Suprapubic skin (tissue), 4 donors: ENCODE results near the gene TAS2R19. TPM values are rescaled to one million over a fixed set of nuclear protein-coding genes. Genes with fewer than 3 reads are reported as not detected.
"Not testable (repeated sequence)": the region's sequence is repeated elsewhere in the genome, so short reads cannot be mapped to it uniquely, and the experiment has no call there.

Experiments used
- DNase-seq, 2 donors: peaks; one replicate each; pipeline ENCODE4 v3.0.0-alpha.2; 2019; ENCODE audit warnings: low spot score in 2 of 2
- H3K27ac ChIP-seq: fragments of 200-600 bp; sonication (generic); one replicate; pipeline ENCODE4 v1.5.1; 2019
- H3K27me3 ChIP-seq: fragments of 200-600 bp; sonication (generic); one replicate; pipeline ENCODE4 v1.5.1; 2019
- H3K36me3 ChIP-seq: fragments of 200-600 bp; sonication (generic); one replicate; pipeline ENCODE4 v1.5.1; 2019
- H3K4me1 ChIP-seq: fragments of 200-600 bp; sonication (generic); one replicate; pipeline ENCODE4 v1.5.1; 2019
- H3K4me3 ChIP-seq: fragments of 200-600 bp; sonication (generic); one replicate; pipeline ENCODE4 v1.5.1; 2019; ENCODE audit warnings: mild to moderate bottlenecking
- H3K9me3 ChIP-seq: fragments of 200-600 bp; sonication (generic); one replicate; pipeline ENCODE4 v1.5.1; 2019
- EP300 ChIP-seq: sonication (generic); formaldehyde crosslinking; IDR thresholded peaks from one replicate; pipeline ENCODE4 v1.6.1; 2017; ENCODE audit warnings: antibody characterized with exemption
- POLR2A ChIP-seq, 2 donors: fragments of 450-650 bp; IDR thresholded peaks; one replicate each; pipeline ENCODE4 v1.6.1; 2017; ENCODE audit warnings: antibody characterized with exemption in 2 of 2, mild to moderate bottlenecking in 2 of 2, moderate library complexity in 2 of 2
- POLR2AphosphoS5 ChIP-seq, 3 donors: sonication (generic); formaldehyde crosslinking; IDR thresholded peaks; one replicate each; pipeline ENCODE4 v1.6.1; 2017; ENCODE audit warnings: antibody characterized with exemption in 3 of 3
- WGBS: methylation state at CpG from one replicate; pipeline ENCODE4 v1.1.5; 2018; 5-methylcytosine and 5-hydroxymethylcytosine counted together
- total RNA-seq, 4 donors: library from RNA; depleted of rRNA; stranded (reverse); fragments of >200 nt; gene quantifications; one replicate each; pipeline ENCODE4 v1.1.0, GENCODE V29; 2016
- TF ChIP-seq, protein P1 (sequence below), 2 donors: fragments of 200-600 bp in 1 of 2; fragments of 450-650 bp in 1 of 2; sonication (generic) in 1 of 2; IDR thresholded peaks; one replicate each; pipeline ENCODE4 v1.5.1; 2016 to 2019; ENCODE audit warnings: antibody characterized with exemption in 2 of 2, mild to moderate bottlenecking in 1 of 2, moderate library complexity in 1 of 2

The TAS2R19 gene, protein sequence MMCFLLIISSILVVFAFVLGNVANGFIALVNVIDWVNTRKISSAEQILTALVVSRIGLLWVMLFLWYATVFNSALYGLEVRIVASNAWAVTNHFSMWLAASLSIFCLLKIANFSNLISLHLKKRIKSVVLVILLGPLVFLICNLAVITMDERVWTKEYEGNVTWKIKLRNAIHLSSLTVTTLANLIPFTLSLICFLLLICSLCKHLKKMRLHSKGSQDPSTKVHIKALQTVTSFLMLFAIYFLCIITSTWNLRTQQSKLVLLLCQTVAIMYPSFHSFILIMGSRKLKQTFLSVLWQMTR
- 1 to 10 TPM in 2 of 4 donors, not detected in 2; 2.5 to 9.3 TPM for total RNA-seq

DNA sequence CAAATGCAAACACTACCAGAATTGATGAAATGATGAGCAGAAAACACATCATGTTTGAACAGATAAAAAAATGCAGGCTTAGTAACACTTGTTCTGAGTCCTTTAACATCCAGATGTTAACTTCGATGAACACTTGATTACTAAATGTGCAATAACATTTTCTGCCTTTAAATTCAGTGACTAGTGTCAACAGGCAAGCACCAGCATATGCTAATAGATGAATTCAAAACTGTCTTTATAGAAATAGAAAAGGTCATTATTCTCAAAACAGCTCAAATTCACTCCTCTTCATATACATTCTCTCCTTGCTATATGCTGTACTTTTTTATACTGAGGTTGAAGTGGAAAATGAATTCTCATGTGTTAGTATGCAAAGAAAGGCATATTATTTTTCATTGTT lies at the start of gene TAS2R19:
TAS2R19 (minus strand) TSS at position 101 of the 400 bp plus-strand sequence; CDS start at position 52, 49 bp downstream.
- DNase-seq = no peak
- no peaks in the 10 kb centered on the region for H3K4me1 ChIP-seq
- TF ChIP-seq POLR2AphosphoS5 (IDR thresholded peaks at IDR 0.05) (no peak), EP300 (no peak), POLR2A (IDR thresholded peaks at IDR 0.05) (no peak)
- TF ChIP-seq, protein P1, sequence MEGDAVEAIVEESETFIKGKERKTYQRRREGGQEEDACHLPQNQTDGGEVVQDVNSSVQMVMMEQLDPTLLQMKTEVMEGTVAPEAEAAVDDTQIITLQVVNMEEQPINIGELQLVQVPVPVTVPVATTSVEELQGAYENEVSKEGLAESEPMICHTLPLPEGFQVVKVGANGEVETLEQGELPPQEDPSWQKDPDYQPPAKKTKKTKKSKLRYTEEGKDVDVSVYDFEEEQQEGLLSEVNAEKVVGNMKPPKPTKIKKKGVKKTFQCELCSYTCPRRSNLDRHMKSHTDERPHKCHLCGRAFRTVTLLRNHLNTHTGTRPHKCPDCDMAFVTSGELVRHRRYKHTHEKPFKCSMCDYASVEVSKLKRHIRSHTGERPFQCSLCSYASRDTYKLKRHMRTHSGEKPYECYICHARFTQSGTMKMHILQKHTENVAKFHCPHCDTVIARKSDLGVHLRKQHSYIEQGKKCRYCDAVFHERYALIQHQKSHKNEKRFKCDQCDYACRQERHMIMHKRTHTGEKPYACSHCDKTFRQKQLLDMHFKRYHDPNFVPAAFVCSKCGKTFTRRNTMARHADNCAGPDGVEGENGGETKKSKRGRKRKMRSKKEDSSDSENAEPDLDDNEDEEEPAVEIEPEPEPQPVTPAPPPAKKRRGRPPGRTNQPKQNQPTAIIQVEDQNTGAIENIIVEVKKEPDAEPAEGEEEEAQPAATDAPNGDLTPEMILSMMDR (IDR thresholded peaks at IDR 0.05) = no peak
- no peak within 1 kb of the TSS for H3K27ac ChIP-seq
- 72% methylated on average over 1 of the region's 1 CpG for WGBS
- H3K36me3 ChIP-seq = peaks cover 4% of the 10 kb centered on the region
- H3K4me3 ChIP-seq = no peak within 1 kb of the TSS
- no peaks in the 10 kb centered on the region for H3K27me3 ChIP-seq
- peaks cover 5% of the 10 kb centered on the region for H3K9me3 ChIP-seq

- Histone ChIP-seq H3K27me3 (no peaks in the 10 kb centered on the region), H3K36me3 (no peaks in the 10 kb centered on the region), H3K4me3 (no peak overlapping the region), H3K9me3 (no peaks in the 10 kb centered on the region), H3K4me1 (no peaks in the 10 kb centered on the region), H3K27ac (no peak overlapping the region)
- 53% methylated on average over 4 of the region's 4 CpGs for WGBS
- DNase-seq = no peak
- TF ChIP-seq POLR2A (IDR thresholded peaks at IDR 0.05) (no peak), POLR2AphosphoS5 (IDR thresholded peaks at IDR 0.05) (no peak)
Measured at GRCh38 chr12:11071414-11071813, 49.0 kb upstream of the TAS2R19 start.

DNA sequence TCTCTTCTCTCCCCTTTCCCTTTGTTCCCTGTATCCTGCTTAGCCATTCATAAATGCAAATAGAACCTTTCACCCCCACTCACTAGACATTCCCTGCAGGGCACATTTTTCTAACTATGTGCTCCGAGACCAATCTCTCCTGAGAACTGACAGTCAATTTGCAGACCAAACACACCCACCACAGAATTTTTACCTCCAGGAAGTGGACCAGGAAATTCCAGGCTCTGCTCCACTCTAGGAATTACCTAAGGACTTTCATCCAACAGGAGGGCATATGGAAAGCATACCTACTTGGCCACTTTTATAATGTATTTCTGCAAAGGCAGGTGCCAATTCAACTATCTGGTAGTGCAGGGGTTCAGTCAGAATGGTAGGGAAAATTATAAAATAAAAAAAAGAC lies 48.6 kb upstream of the TAS2R19 start:
- no peaks in the 10 kb centered on the region for H3K4me1 ChIP-seq

DNA sequence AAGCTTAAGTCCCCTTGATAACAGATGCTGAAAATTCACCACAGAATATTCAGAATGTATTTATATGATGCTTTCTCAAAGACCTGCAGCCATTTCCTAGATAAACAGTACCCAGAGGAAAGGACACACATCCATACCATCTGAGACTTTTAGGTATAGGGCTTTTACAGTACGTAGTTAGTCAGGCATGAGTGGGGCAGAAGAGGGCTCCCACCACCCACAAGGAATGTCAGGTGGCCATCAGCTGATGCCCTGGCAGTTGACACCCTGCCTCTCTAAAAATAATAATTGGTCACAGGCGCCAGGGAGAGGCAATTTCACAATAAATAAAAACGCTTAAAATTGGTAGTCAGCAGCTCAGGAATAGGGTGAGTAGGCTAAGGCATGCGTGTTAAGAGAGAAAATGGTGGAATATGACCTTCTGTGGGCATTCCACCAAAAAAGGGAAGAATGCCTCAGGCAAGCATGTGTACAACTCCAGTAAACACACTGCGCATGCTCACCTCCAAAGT lies 47.5 kb upstream of the TAS2R19 start:
- TF ChIP-seq POLR2A (IDR thresholded peaks at IDR 0.05) = no peak
- 84% methylated on average over 5 of the region's 5 CpGs for WGBS

More for the DNA sequence above, 48.6 kb upstream of the TAS2R19 start:
- no peak for DNase-seq
- no peaks in the 10 kb centered on the region for H3K36me3 ChIP-seq
- H3K27me3 ChIP-seq = no peaks in the 10 kb centered on the region
- no peak for TF ChIP-seq EP300
- TF ChIP-seq POLR2A (IDR thresholded peaks at IDR 0.05) = no peak
- TF ChIP-seq, protein P1 (IDR thresholded peaks at IDR 0.05) = no peak
- no peak for TF ChIP-seq POLR2AphosphoS5 (IDR thresholded peaks at IDR 0.05)
- no peak overlapping the region for H3K27ac ChIP-seq
- WGBS = 56% methylated on average over 1 of the region's 1 CpG
- no peaks in the 10 kb centered on the region for H3K9me3 ChIP-seq
- H3K4me3 ChIP-seq = no peak overlapping the region

GRCh38 chr12:11067514-11067913 lies 45.1 kb upstream of the TAS2R19 start:
- TF ChIP-seq POLR2AphosphoS5 (IDR thresholded peaks at IDR 0.05) (no peak), POLR2A (IDR thresholded peaks at IDR 0.05) (no peak), EP300 (no peak)
- TF ChIP-seq, protein P1 (IDR thresholded peaks at IDR 0.05) = no peak
- no peaks in the 10 kb centered on the region for H3K9me3 ChIP-seq
- H3K27me3 ChIP-seq = no peaks in the 10 kb centered on the region
- no peak for DNase-seq
- no peak overlapping the region for H3K27ac ChIP-seq
- WGBS = 32% methylated on average over 2 of the region's 2 CpGs
- H3K4me1 ChIP-seq = no peaks in the 10 kb centered on the region
- H3K36me3 ChIP-seq = no peaks in the 10 kb centered on the region
- no peak overlapping the region for H3K4me3 ChIP-seq

More for the DNA sequence above, 47.5 kb upstream of the TAS2R19 start:
- H3K36me3 ChIP-seq = no peaks in the 10 kb centered on the region
- H3K4me1 ChIP-seq = no peaks in the 10 kb centered on the region
- no peaks in the 10 kb centered on the region for H3K9me3 ChIP-seq
- DNase-seq = no peak
- H3K27me3 ChIP-seq = no peaks in the 10 kb centered on the region
- no peak overlapping the region for H3K27ac ChIP-seq
- H3K4me3 ChIP-seq = no peak overlapping the region

- 88% methylated on average over 1 of the region's 1 CpG for WGBS
Measured at GRCh38 chr12:11062194-11062593, 39.8 kb upstream of the TAS2R19 start, which contains the start of gene TAS2R46. TSS of gene TAS2R46 (minus strand) at chr12:11062294. CDS start at chr12:11062294, 0 bp downstream.

More at GRCh38 chr12:11062194-11062593, 39.8 kb upstream of the TAS2R19 start, which contains the start of gene TAS2R46:
- not testable (repeated sequence) for H3K9me3 ChIP-seq, H3K27ac ChIP-seq, H3K4me3 ChIP-seq, DNase-seq, H3K27me3 ChIP-seq, H3K36me3 ChIP-seq, H3K4me1 ChIP-seq
